GM23338 (cell line): Measurements from ENCODE around the gene TMEM140. TPM values are rescaled to one million over a fixed set of nuclear protein-coding genes. Genes with fewer than 3 reads are reported as not detected.

Source experiments
- ATAC-seq: fragments of 200-7000 bp; cut with Tn5 transposase; 3 replicates; pipeline ENCODE4 v1.9.1; 2020
- DNase-seq: peaks from one replicate; pipeline ENCODE4 v3.0.0-alpha.2; 2015; ENCODE audit warnings: low spot score
- H2AFZ ChIP-seq: fragments of 200-600 bp; sonication (generic); 2 replicates; pipeline ENCODE4 v1.8.0; 2016; ENCODE audit warnings: antibody characterized with exemption, mild to moderate bottlenecking, moderate library complexity
- H3F3A ChIP-seq: fragments of 200-600 bp; sonication (generic); replicated peaks from 2 replicates; pipeline ENCODE4 v1.8.0; 2017; ENCODE audit warnings: antibody characterized with exemption, mixed run types, low read depth
- H3K27ac ChIP-seq: fragments of 200-600 bp; sonication (generic); 2 replicates; pipeline ENCODE4 v1.6.1; 2016; ENCODE audit warnings: low read depth
- H3K27me3 ChIP-seq: fragments of 200-600 bp; sonication (generic); 2 replicates; pipeline ENCODE4 v1.8.0; 2016; ENCODE audit warnings: mild to moderate bottlenecking, mixed run types, moderate library complexity; ENCODE audit not compliant: insufficient read depth
- H3K36me3 ChIP-seq: fragments of 200-600 bp; sonication (generic); 2 replicates; pipeline ENCODE4 v1.8.0; 2016; ENCODE audit warnings: mild to moderate bottlenecking; ENCODE audit not compliant: insufficient read depth
- H3K4me1 ChIP-seq: fragments of 200-600 bp; sonication (generic); 2 replicates; pipeline ENCODE4 v1.8.0; 2016; ENCODE audit warnings: mild to moderate bottlenecking, moderate library complexity; ENCODE audit not compliant: insufficient read depth
- H3K4me2 ChIP-seq: fragments of 200-600 bp; sonication (generic); 2 replicates; pipeline ENCODE4 v1.7.1; 2017; ENCODE audit warnings: mixed run types
- H3K4me3 ChIP-seq: fragments of 200-600 bp; sonication (generic); 2 replicates; pipeline ENCODE4 v1.6.1; 2016; ENCODE audit warnings: mixed run types
- H3K79me2 ChIP-seq: fragments of 200-600 bp; sonication (generic); replicated peaks from 2 replicates; pipeline ENCODE4 v1.8.0; 2017; ENCODE audit warnings: mild to moderate bottlenecking; ENCODE audit not compliant: insufficient read depth
- H3K9me2 ChIP-seq: fragments of 200-600 bp; sonication (generic); 2 replicates; pipeline ENCODE4 v1.8.0; 2017; ENCODE audit not compliant: insufficient read depth
- H4K20me1 ChIP-seq: fragments of 200-600 bp; sonication (generic); replicated peaks from 2 replicates; pipeline ENCODE4 v1.8.0; 2017; ENCODE audit warnings: mild to moderate bottlenecking; ENCODE audit not compliant: insufficient read depth
- H3K27ac Mint-ChIP-seq: 2 replicates; pipeline ENCODE4 v1.8.0; 2020; ENCODE audit warnings: inconsistent platforms, mild to moderate bottlenecking, moderate library complexity, mixed read lengths
- H3K27me3 Mint-ChIP-seq: 3 replicates; pipeline ENCODE4 v1.8.0; 2022; ENCODE audit warnings: low read depth, mild to moderate bottlenecking, moderate library complexity, mixed read lengths, inconsistent platforms; ENCODE audit not compliant: insufficient read depth, poor library complexity
- H3K36me3 Mint-ChIP-seq: 3 replicates; pipeline ENCODE4 v1.8.0; 2021; ENCODE audit warnings: low read depth, mild to moderate bottlenecking, inconsistent platforms, moderate library complexity, mixed read lengths
- H3K4me1 Mint-ChIP-seq: 3 replicates; pipeline ENCODE4 v1.8.0; 2020; ENCODE audit warnings: mild to moderate bottlenecking, inconsistent platforms, mixed read lengths
- H3K4me3 Mint-ChIP-seq: 3 replicates; pipeline ENCODE4 v1.8.0; 2021; ENCODE audit warnings: moderate library complexity, mild to moderate bottlenecking, inconsistent platforms, mixed read lengths
- H3K9me3 Mint-ChIP-seq: 3 replicates; pipeline ENCODE4 v1.8.0; 2020; ENCODE audit warnings: moderate library complexity, mild to moderate bottlenecking, inconsistent platforms, mixed read lengths
- CREB1 ChIP-seq: fragments of 250-450 bp; sonication (Bioruptor Pico); IDR thresholded peaks from 2 replicates; pipeline ENCODE4 v1.5.0; 2020; ENCODE audit warnings: low read depth, mild to moderate bottlenecking, moderate library complexity
- EZH2 ChIP-seq: fragments of 200-600 bp; sonication (generic); IDR thresholded peaks from one replicate; pipeline ENCODE4 v1.8.0; 2017; ENCODE audit warnings: antibody characterized with exemption, mild to moderate bottlenecking, low read depth; ENCODE audit not compliant: unreplicated experiment
- EZH2phosphoT487 ChIP-seq: fragments of 200-600 bp; sonication (generic); IDR thresholded peaks from one replicate; pipeline ENCODE4 v1.8.1; 2018; ENCODE audit warnings: antibody characterized with exemption; ENCODE audit not compliant: unreplicated experiment
- JUNB ChIP-seq: IDR thresholded peaks from one replicate; pipeline ENCODE4 v1.6.1; 2016; ENCODE audit warnings: antibody characterized with exemption; ENCODE audit not compliant: unreplicated experiment
- NANOG ChIP-seq: IDR thresholded peaks from 2 replicates; pipeline ENCODE4 v1.6.1; 2016; ENCODE audit warnings: antibody characterized with exemption, borderline replicate concordance
- POLR2AphosphoS5 ChIP-seq: IDR thresholded peaks from 2 replicates; pipeline ENCODE4 v1.6.1; 2016; ENCODE audit warnings: antibody characterized with exemption, low read depth
- STAT1 ChIP-seq: IDR thresholded peaks from one replicate; pipeline ENCODE4 v1.6.1; 2016; ENCODE audit warnings: antibody characterized with exemption; ENCODE audit not compliant: unreplicated experiment
- ZNF114 ChIP-seq: fragments of 250-450 bp; sonication (Bioruptor Pico); IDR thresholded peaks from 2 replicates; pipeline ENCODE4 v1.5.0; 2020; ENCODE audit warnings: mild to moderate bottlenecking, moderate library complexity
- ZNF331 ChIP-seq: fragments of 250-450 bp; sonication (Bioruptor Pico); IDR thresholded peaks from 2 replicates; pipeline ENCODE4 v1.5.0; 2020; ENCODE audit warnings: low read depth, mild to moderate bottlenecking, moderate library complexity
- polyA plus RNA-seq: library from polyadenylated mRNA; unstranded; fragments of >200 nt; fragmentation: Nextera tagmentation; extraction: Ambion mirVana; gene quantifications from 2 replicates; pipeline ENCODE4 v1.2.1, GENCODE V29; 2016
- total RNA-seq: library from RNA; depleted of rRNA; stranded (reverse); fragments of >200 nt; shearing (Covaris generic); gene quantifications from 2 replicates; pipeline ENCODE4 v1.2.3, GENCODE V29; 2014
- TF ChIP-seq, protein P1 (sequence below): IDR thresholded peaks from one replicate; pipeline ENCODE4 v1.6.1; 2018; ENCODE audit warnings: antibody characterized with exemption; ENCODE audit not compliant: unreplicated experiment
- TF ChIP-seq, protein P2 (sequence below): IDR thresholded peaks from 2 replicates; pipeline ENCODE4 v1.6.1; 2016; ENCODE audit warnings: antibody characterized with exemption
- TF ChIP-seq, protein P3 (sequence below), 2 experiments: fragments of 200-600 bp in 1 of 2; sonication (generic) in 1 of 2; conservative IDR thresholded peaks; 2 replicates each; pipeline versions ENCODE4 v1.5.1 to v1.6.1; 2016 to 2017; ENCODE audit warnings: antibody characterized with exemption in 2 of 2, low read depth in 2 of 2, mild to moderate bottlenecking in 2 of 2, moderate library complexity in 1 of 2

Gene TMEM140
- total and polyA plus RNA-seq, 2 experiments from 2014 or later = 2.7 TPM; not detected in 1

DNA sequence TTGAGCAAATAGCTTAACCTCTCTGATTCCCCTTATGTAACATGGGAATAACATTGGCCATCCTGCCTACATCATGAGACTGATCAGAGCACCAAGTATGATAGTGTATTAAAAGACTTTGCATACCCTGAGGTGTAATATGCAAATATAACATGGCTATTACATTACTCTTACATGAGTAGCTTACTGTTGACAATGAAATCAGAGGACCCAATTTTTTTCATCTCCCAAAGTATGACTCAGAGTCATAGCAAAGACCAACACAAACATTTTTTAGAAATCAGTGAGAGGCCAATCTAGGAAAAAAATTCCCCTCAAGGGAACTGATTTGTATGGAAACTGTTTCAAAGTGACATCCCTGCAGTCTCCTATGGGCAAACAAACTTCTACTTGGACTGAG lies 47.0 kb upstream of the TMEM140 start (continued):
- TF ChIP-seq, protein P1, sequence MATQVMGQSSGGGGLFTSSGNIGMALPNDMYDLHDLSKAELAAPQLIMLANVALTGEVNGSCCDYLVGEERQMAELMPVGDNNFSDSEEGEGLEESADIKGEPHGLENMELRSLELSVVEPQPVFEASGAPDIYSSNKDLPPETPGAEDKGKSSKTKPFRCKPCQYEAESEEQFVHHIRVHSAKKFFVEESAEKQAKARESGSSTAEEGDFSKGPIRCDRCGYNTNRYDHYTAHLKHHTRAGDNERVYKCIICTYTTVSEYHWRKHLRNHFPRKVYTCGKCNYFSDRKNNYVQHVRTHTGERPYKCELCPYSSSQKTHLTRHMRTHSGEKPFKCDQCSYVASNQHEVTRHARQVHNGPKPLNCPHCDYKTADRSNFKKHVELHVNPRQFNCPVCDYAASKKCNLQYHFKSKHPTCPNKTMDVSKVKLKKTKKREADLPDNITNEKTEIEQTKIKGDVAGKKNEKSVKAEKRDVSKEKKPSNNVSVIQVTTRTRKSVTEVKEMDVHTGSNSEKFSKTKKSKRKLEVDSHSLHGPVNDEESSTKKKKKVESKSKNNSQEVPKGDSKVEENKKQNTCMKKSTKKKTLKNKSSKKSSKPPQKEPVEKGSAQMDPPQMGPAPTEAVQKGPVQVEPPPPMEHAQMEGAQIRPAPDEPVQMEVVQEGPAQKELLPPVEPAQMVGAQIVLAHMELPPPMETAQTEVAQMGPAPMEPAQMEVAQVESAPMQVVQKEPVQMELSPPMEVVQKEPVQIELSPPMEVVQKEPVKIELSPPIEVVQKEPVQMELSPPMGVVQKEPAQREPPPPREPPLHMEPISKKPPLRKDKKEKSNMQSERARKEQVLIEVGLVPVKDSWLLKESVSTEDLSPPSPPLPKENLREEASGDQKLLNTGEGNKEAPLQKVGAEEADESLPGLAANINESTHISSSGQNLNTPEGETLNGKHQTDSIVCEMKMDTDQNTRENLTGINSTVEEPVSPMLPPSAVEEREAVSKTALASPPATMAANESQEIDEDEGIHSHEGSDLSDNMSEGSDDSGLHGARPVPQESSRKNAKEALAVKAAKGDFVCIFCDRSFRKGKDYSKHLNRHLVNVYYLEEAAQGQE = no peak

DNA sequence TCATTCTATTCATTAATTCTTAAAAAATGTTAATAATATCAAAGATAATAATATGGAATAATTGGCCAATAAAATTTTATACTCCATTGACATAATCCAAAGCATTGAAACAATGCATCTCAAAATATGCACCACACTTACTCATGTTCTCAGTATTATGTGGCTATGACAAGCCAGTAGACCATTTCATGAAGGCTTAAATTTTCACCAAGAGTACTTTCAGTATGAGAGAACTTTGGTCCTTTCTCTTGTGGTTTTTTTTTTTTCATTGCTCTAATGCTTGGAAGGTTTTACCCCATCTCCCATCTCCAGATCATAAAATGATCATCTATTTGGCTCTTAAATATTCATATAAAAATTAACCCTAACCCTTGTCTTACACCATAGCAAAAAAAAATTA lies 45.5 kb upstream of the TMEM140 start:
- H4K20me1 ChIP-seq = no peaks in the 10 kb centered on the region
- H3K79me2 ChIP-seq = no peaks in the 10 kb centered on the region
- H3K4me3 Mint-ChIP-seq = no peak overlapping the region
- no peaks in the 10 kb centered on the region for H3K9me2 ChIP-seq
- H3K27ac ChIP-seq = no peak overlapping the region
- no peaks in the 10 kb centered on the region for H3K9me3 Mint-ChIP-seq
- no peak for ATAC-seq
- DNase-seq = no peak
- H3K4me1 Mint-ChIP-seq = peaks cover 3% of the 10 kb centered on the region; the same call in 2 of the 3 replicates
- H3K4me2 ChIP-seq = no peak overlapping the region
- H3K4me1 ChIP-seq = no peaks in the 10 kb centered on the region
- no peaks in the 10 kb centered on the region for H3F3A ChIP-seq
- H3K4me3 ChIP-seq = no peak overlapping the region
- peaks cover 2% of the 10 kb centered on the region for H3K27me3 Mint-ChIP-seq
- H3K36me3 ChIP-seq = no peaks in the 10 kb centered on the region
- no peak overlapping the region for H2AFZ ChIP-seq
- H3K36me3 Mint-ChIP-seq = no peaks in the 10 kb centered on the region
- no peaks in the 10 kb centered on the region for H3K27me3 ChIP-seq
- H3K27ac Mint-ChIP-seq = no peak overlapping the region
- TF ChIP-seq NANOG (no peak), CREB1 (CRISPR knock-in tag) (no peak), ZNF114 (CRISPR knock-in tag) (no peak), EZH2phosphoT487 (no peak), POLR2AphosphoS5 (no peak), STAT1 (no peak), JUNB (no peak), EZH2 (no peak), ZNF331 (CRISPR knock-in tag) (no peak)
- TF ChIP-seq, protein P1 = no peak
- TF ChIP-seq, protein P2, sequence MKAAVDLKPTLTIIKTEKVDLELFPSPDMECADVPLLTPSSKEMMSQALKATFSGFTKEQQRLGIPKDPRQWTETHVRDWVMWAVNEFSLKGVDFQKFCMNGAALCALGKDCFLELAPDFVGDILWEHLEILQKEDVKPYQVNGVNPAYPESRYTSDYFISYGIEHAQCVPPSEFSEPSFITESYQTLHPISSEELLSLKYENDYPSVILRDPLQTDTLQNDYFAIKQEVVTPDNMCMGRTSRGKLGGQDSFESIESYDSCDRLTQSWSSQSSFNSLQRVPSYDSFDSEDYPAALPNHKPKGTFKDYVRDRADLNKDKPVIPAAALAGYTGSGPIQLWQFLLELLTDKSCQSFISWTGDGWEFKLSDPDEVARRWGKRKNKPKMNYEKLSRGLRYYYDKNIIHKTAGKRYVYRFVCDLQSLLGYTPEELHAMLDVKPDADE = no peak
- TF ChIP-seq, protein P3, sequence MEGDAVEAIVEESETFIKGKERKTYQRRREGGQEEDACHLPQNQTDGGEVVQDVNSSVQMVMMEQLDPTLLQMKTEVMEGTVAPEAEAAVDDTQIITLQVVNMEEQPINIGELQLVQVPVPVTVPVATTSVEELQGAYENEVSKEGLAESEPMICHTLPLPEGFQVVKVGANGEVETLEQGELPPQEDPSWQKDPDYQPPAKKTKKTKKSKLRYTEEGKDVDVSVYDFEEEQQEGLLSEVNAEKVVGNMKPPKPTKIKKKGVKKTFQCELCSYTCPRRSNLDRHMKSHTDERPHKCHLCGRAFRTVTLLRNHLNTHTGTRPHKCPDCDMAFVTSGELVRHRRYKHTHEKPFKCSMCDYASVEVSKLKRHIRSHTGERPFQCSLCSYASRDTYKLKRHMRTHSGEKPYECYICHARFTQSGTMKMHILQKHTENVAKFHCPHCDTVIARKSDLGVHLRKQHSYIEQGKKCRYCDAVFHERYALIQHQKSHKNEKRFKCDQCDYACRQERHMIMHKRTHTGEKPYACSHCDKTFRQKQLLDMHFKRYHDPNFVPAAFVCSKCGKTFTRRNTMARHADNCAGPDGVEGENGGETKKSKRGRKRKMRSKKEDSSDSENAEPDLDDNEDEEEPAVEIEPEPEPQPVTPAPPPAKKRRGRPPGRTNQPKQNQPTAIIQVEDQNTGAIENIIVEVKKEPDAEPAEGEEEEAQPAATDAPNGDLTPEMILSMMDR (conservative IDR thresholded peaks at IDR 0.05; ENCODE audit: low read depth in 2 of 2) = no peak
